Measurements from ENCODE around the gene ITFG1.
"Not testable (repeated sequence)": the region's sequence is repeated elsewhere in the genome, so short reads cannot be mapped to it uniquely, and the experiment has no call there.

ITFG1 gene

DNA sequence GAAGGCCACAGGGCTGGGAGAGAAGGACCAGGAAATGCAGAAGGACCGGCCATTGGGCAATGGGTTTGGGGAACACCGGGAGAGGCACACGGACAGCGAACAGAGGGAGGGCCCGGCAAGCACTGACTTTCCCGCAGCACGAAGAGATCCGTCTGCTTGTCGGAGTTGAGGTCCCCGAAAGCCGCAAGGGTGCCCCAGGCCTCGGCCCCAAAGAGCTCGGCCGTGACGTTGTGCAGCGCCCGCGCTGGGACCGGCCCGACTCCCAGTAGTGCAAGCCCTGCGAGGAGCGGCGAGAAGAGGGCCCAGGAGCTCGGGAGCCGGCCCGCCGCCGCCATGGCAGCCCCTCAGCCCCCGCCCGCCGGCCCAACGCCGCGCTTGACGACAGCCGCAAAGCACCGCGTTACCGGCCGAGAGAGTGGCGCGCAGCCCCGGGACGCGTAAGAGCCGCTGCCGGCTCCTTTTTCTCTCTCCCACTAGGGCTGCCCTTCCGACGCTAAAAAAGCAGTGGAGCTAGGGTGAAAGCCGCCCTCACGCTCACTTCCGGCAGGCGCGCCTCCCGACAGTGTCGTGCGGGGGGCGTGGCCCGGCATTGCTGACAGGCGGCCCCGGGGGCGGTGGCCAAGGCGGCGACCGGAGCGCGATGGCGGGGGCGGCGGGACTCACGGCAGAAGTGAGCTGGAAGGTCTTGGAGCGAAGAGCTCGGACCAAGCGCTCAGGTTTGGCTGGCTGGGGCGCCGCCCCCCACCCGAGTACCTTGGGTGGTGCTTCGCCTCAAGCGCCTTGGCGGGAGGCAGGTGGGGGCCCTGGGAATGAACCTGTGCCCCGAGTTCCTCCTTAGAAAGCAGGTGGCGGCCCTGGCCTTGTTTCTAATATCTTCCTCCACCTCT is at the start of gene ITFG1, which contains the start of gene PHKB:
TSS of gene ITFG1 (minus strand) at position 353 of the 887 bp plus-strand sequence. CDS start at position 335, 18 bp downstream.
TSS of gene PHKB (plus strand) at position 621 of the 887 bp plus-strand sequence. CDS start at position 641, 20 bp downstream.
- peak; percentile 88 for DNase-seq

DNA sequence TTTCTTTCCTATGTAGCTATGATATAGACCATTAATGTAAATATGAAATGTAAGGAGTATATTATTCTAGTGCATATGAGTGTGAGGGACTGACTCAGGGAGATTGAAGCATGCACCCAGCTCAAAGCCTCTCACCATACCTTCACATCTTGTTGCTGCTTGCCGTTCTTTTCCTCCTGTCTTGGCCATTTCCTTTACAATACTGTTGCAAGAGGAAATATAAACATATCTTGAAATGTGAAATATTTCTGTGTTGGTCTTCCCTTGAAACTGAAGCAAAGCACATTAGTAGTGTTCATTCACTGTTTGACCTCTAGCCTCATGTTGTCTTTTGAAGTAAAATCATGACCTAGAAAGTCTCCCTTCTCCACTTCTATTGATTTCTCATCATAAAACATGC is 46.8 kb upstream of the ITFG1 start:
- DNase-seq = no peak

DNA sequence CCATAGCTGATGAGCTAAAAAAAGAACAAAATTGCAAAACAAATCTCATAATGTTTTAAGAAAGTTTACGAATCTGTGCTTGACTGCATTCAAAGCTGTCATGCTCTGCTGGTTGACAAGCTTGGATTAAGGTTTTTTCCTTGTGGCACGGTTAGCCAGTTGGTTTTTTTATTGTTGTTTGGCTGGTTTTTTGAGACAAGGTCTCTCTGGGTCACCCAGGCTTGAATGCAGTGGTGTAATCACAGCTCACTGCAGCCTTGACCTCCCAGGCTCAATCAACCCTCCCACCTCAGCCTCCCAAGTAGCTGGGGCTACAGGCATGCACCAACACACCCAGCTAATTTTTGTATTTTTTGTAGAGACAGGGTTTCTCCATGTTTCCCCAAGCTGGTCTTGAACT is 45.9 kb upstream of the ITFG1 start:
- DNase-seq = no peak

DNA sequence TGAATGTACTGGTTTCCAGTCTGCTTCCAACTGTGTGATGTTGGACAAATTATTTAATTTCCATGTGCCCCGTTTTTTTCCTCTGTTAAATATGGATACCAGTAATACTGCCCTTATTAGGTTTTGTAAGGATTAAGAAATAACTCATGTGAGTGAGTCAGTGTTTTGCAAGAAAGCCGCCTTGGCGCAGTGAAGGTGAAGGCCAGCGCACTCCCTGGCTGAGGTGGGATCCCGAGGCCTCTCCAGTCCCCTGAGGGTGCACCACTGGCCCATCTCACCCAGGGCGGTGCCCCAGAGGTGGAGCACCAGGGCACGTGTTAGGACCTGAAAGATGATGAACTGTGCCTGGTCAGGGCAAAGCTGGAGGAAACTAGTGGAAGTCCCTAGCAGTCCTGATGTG is 43.7 kb upstream of the ITFG1 start:
- no peak for DNase-seq

DNA sequence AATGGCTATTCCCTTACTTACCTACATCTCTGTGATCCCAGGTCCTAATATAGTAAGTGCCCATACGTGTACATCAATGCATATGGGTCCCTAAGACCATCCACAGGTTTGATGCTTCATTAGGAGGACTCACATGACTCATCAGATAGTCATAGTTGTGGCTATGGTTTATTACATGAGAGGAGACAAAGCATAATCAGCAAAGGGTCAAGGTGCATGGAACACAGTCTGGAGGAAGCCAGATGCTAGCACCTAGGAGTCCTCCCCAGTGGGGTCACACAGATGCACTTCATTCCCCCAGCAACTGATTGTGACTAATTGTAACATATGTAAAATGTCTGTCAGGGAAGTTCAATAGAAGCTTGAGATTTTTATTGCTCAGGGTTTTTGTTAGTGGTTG is 43.1 kb upstream of the ITFG1 start:
- DNase-seq = no peak

DNA sequence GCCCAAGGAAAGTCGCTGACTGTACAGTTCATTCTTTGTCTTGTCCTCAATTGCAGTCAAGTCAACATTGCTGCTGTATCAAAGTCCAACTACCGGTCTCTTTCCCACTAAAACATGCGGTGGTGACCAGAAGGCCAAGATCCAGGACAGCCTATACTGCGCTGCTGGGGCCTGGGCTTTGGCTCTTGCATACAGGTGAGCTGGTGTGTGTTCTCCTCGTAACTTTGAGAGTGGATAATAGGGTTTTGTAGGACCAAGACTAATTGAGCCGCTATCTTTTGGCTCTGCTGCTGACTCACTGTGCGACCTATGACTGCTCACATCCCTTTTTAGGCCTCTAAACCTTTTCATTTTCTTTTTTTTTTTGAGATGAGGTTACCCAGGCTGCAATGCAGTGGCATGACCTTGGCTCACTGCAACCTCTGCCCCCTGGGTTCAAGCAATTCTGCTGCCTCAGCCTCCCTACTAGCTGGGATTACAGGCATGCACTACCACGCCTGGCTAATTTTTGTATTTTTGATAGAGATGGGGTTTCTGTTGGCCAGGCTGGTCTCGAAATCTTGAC is 38.9 kb upstream of the ITFG1 start:
- DNase-seq = no peak

DNA sequence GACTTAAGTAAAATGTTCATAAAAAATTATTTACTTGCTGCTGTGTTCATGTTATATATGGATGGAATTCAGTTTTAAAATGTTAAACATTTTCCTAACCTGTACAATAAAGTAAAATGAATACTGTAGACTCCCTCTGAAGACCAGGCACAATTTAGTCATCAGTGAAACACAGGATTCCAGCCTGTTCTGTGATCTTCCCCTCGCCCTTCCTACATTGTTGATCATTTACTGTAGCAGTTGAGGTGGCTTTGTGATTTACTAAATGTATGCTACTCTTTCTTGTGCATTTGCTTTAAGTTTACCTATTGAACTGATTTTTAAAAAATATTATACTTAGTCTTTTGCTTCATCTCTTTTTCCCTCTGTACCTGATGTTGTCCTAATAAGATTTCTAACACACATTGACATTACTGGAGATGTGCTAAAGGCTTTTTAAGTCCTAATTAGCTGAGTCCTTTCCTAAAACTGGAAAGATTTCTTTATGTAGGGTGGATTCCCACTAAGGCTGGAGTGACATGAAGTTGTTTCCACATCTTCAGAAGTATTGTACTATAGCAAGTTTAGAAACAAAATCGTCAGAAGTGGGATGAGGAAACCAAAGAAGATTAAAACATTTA is 38.3 kb upstream of the ITFG1 start:
- no peak for DNase-seq

DNA sequence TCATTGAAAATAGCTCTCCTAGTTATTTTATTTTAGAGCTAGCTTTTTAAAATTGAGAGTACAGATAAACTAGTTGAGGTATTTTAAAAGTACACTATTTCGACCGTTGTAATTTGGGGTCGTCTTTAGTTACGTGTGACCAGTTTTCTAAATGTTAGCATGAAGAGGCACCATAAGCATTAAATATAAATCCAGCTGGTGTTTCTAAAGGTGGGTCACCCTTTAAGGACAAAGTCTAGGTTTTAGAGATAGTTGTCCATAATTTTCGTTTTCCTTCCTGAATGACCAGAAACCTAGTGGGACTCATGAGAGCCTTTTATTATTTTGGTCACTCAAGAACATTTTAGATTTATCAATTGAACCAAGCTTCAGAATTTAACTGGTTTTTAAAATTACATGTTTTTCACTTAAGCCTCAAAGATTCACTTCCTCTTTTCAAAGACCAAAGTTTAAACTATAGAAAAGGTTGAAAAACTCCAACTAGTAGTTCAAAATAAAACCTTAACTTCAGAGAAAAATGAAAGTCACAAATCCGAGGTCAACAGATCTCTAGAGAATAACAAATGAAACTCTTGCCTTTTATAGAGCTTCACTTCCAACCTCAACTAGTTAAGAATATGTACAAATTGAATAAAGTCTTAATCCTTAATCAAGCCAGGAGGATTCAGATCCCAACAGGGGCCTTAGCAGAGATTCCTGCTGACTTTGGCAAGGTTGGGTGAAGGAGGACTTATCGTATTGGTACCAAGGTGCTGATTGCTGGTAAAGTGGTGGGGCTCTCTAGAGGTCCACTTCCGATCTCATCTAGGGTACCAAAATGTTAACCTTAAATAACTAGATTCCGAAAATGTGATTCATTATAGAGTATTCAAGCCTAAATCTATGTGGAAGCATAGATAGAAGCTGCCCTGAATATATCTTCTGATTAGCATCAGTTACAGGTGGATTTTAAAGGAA is 32.8 kb upstream of the ITFG1 start:
- DNase-seq = no peak

DNA sequence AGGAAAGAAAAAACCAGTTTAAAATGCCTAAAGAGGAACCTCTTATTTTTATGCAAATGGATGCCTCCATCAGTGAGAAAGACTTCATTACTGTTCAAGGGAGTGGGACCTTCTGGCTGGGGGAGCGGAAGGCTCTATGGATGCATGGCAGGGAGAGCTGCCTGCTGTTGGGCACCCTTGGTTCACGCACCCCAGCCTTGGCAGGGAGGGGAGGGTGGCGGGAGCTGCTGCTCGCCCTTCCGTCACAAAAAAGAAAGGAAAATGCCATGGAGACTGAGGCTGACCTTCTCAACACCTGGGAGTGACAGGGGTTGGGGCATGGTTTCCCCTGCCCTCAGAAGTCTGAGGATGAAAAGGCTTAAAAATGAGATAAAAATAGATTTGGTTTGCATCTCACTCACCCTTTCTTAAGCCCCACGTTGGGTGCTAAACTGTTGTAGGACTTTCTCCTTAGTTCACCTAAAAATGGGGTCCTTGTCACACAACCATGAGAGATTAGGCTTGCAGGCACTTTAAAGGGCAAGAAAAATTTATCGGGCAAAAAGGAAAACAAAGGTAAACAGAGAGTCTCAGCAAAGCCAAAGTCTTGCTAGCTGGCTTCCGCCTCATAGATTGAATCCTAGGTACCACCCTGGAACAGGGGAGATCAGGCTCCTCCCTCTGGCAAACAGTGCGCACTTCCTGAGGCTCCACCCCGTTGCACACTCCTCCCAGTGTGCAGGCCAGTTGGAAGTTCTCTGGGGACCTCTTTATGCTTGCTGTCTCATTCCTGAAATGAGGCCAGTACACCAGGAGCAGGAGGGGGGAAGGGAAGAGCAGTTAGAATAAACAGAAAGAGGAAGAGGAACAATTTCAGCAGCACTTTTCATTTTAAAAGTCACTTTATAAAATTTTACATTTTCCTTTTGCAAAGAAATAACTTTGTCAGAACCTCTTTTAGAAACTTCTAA is 31.8 kb upstream of the ITFG1 start:
- no peak for DNase-seq

DNA sequence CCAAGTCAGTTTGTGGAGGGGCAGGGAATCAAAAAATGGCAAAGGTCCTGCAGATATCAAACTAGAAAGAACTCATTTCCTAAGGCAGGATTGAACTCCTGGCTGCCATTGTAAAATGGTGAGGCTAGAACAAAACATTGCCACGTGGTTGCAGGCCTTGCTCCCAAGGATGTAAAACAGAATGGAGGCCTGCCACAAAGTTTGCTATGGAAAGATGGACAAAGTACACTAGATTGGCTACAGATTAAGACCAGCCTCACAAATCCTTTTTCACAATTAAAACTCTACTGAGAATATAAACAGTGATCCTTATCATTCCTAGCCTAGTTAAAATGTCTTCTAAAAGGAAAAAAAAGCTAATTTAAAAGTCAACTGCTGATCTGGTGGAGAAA is 31.2 kb upstream of the ITFG1 start:
- no peak for DNase-seq

DNA sequence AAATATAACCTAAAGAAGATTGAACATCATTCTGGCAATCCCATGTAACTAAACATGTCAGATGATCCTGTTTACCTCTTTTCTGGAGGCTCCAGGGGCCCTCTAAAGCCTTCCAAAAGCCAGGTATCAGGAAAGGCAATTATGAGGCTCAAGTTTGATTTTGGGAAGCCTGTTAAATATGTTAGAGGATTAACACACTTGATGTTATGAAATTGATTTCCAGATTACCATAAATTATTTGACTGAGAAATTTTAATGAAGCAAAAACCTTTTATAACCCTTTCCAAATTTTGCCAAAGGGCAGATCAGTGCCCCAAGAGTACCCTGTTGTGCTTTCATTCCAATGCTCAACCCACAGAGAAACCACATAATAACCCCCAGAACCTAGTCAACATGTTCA is 29.6 kb upstream of the ITFG1 start:
- no peak for DNase-seq

DNA sequence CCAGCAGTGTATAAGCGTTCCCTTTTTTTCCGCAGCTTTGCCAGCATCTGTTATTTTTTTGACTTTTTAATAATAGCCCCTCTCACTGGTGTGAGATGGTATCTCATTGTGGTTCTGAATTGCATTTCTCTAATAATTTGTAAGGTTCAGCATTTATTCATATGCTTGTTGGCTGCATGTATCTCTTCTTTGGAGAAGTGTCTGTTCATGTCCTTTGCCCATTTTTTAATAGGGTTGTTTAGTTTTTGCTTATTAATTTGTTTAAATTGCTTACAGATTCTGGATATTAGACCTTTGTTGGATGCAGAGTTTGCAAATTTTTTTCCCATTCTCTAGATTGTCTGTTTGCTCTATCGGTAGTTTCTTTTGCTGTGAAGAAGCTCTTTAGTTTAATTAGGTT is 27.2 kb upstream of the ITFG1 start:
- no peak for DNase-seq

DNA sequence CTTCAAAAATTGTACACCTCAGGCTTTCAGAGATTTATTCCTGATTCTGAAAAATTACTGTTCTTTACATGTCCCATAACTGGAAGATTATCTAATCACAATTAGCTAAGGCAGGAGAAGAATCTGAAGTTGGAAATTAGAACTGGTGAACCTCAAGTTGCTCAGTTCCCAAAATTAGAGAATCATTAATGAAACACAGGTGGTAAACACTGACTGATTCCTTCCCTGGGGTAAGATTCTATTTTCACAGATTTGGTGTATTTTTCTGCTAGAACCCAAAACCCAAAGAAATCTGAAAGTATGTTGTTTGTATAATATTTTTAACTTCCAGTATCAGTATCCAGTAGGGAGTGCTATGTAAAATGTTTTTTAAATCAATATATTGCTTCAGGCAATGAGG is 26.0 kb upstream of the ITFG1 start:
- no peak for DNase-seq

DNA sequence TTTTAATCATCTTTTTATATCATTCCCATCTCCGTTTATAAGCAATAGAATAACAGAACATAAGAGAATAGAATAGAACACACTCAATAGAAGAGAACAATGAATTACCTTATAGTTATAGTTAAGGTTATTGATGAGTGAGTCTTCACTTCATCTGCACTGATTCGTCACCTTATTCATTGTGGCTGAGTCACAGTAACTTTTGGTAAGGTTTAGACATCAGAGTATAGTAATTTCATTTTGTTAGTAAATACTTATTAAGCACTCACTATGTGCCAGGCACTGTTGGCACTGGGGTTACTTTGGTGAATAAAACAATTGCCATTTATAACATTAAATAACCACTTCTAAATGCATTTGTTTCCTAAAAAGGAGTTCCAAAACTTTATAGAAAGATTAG is 22.8 kb upstream of the ITFG1 start:
- no peak for DNase-seq

DNA sequence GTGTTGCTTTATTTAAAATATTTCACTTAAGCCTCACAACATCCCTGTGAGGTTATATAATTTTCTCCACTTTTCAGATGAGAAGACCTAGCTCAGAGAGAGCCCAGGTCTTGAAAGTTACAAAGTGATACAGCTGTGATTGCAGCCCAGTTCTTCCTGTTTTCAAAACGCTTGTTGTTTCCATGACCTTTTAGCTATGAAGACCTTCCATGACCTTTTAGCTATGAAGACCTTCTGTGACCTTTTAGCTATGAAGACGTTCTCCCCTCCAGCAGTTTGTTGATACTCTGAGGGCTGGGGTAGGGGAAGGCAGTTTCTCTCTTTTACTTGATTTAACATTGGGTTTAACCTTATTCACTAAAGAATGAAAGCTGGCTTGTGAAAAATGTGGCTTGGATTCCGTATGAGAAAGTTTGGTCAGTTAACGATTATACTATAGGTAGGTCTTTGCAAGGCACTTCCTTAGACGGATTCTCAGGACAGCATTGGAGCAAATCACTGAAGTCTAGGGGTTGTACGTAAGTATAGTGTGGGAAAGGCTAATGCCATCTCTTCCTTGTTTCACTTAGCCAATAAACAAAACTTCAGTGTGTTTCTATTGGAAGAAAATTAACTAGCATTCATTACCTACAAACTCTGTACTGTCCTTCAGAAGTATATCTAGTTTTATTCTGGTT is 21.0 kb upstream of the ITFG1 start:
- DNase-seq = no peak

DNA sequence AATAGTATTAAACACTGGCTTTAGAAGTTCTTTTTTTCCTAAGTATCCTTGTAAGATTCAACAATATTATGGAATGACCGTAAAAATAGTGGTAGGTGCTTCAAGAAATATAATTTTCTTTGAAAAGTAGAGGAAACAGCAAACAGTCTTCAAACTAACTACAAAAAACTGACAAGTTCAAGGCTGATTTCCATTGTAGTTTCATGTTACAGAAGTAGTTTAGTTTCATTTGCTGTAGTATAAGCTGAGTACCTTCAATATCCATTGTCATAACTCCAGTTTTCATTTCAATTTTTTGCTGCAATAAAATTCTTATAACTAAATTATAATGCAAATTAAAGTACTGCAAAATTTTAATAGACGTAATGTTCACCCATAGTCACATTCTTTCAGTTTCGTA is 19.5 kb upstream of the ITFG1 start:
- no peak for DNase-seq

DNA sequence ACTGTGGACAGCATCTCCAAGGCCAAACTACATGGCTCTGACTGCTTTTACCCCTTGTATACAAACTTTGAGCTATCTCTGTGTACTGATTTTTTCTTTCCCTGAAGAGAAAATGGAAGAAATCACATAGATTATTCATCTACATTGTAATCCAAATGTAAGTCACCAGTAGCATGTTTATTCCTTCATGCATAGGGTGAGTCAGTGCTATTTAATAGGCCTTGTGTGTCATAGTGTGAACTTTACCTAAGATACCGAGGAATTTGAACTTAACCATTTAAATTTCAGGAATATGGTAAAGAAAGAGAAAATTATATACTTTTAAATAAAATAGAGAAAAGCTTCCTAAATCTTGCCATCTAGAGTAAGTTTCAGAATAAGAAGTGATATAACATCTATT is 16.8 kb upstream of the ITFG1 start:
- DNase-seq = no peak

DNA sequence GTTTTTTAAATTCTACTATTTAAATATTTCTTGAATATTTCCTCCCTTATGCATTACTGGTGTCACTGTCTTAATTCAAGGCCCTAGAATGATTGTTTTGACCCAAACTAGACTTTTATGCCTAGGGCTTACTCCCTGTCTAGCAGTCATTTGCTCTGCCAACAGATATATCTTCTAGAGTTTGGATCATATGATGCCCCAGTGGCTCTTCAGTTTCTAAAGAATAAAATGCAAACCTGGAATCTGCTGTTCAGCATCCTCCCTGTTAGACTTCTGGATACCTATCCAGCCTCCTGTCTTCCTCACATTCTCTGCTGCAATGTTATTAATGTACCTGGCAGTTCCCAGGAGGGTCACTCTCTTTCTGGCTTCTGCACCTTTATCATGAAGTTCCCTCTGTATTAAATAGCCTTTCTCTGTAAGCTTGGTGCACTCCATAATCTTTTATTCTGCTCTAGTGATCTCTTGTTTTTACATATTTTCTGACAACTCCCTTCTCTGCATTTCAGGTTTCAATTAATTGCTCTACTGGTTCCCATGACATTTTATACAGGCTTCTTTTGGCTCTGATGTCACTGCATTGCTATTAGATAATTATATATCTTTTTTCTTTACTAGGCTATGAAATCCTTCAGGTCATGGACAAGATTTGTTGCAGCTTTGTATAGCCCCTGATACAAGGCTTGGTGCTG is 15.9 kb upstream of the ITFG1 start:
- no peak for DNase-seq

DNA sequence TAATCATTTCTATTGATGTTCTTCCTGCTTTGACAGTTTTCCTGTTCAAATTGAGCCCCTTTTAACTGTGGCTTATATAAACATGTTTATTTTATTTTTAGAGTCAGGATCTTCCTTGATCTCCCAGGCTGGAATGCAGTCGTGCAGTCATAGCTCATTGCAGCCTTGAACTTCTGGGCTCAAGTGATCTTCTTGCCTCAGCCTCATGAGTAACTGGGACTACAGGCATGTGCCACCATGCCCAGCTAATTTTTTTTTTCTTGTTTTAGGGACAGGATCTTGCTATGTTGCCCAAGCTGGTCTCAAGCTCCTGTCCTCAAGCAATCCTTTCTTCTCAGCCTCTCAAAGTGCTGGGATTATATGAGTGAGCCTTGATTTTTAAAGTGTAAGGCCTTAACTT is 14.9 kb upstream of the ITFG1 start:
- no peak for DNase-seq

DNA sequence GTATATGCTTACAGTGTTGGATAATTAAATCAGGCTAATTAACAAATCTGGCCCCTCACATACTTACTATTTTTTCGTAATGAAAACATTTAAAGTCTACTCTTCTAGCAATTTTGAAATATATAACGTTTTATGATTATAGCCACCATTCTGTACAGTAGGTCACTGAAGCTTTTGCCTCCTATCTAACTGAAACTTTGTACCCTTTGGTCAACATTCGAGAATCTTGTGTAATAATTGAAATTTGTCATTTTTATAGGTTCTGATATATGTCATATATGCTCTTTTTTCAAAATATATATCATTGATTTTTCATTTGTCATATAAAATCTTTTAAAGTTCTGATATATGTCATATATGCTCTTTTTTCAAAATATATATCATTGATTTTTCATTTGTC is 12.9 kb upstream of the ITFG1 start:
- DNase-seq = no peak

DNA sequence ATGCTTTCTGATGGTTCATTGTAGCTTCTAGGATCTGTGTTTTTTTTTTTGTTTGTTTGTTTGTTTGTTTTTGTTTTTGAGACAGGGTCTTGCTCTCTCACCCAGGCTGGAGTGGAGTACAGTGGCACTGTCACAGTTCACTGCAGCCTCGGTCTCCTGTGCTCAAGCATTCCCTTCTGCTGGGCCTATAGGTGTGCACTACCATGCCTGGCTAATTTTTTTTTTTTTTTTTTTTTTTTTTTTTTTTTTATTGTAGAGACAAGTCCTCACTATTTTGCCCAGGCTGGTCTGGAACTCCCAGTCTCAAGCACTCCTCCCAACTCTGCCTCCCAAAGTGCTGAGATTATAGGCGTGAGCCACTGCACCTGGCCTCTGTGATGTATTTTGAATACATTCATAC is 12.1 kb upstream of the ITFG1 start:
- DNase-seq = not testable (repeated sequence)

All from SHP77 treated with DMSO at 0.1 percent for 48 hours (cell line).